PC-3 (cell line): ENCODE results near the gene HSPB2.

Experiments used
- CTCF ChIP-seq: fragments of 300-600 bp; sonication (generic); conservative IDR thresholded peaks from 2 replicates; pipeline ENCODE4 v1.5.1; 2017; ENCODE audit warnings: antibody characterized with exemption, low read depth, mild to moderate bottlenecking, low read length
- EZH2 ChIP-seq: fragments of 300-600 bp; sonication (generic); IDR thresholded peaks from one replicate; pipeline ENCODE4 v1.6.1; 2017; ENCODE audit warnings: antibody characterized with exemption, mild to moderate bottlenecking, low read length; ENCODE audit not compliant: unreplicated experiment
- EZH2phosphoT487 ChIP-seq: fragments of 300-600 bp; sonication (generic); IDR thresholded peaks from 2 replicates; pipeline ENCODE4 v1.6.1; 2018; ENCODE audit warnings: mild to moderate bottlenecking, antibody characterized with exemption, low read length, borderline replicate concordance

GRCh38 chr11:111939836-111940604 is 27.5 kb downstream of the HSPB2 start:
- TF ChIP-seq CTCF: no peak
- no peak for TF ChIP-seq EZH2phosphoT487
- no peak for TF ChIP-seq EZH2
